ENCODE measurements around the gene TXNDC16.

Gene TXNDC16

GRCh38 chr14:52443506-52443905 is 108.8 kb downstream of the TXNDC16 start:
- no peak for DNase-seq

GRCh38 chr14:52442602-52443001 is 109.7 kb downstream of the TXNDC16 start:
- no peak for DNase-seq

- no peak for DNase-seq
Measured at GRCh38 chr14:52442166-52442565, 110.1 kb downstream of the TXNDC16 start.

GRCh38 chr14:52439476-52439875 is 112.8 kb downstream of the TXNDC16 start:
- DNase-seq: no peak

DNA sequence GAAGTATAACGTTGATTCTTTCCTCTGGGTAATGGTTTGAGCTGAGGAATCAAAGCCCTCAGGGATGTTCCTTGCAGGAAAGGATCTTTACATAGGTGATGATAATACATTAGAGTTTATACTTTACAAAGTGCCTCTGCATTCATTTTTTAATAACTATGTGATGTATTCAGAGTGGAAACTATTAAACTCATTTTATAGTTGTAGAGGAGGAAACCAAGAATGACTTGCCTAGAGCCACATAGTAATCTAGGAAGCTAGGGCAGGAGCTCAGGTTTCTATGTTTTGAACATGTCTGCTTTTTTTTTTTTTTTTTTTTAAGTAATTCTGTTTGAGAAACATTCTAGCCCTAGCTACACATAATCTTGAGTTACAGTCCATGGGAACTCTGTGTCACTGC is 117.3 kb downstream of the TXNDC16 start:
- no peak for DNase-seq

DNA sequence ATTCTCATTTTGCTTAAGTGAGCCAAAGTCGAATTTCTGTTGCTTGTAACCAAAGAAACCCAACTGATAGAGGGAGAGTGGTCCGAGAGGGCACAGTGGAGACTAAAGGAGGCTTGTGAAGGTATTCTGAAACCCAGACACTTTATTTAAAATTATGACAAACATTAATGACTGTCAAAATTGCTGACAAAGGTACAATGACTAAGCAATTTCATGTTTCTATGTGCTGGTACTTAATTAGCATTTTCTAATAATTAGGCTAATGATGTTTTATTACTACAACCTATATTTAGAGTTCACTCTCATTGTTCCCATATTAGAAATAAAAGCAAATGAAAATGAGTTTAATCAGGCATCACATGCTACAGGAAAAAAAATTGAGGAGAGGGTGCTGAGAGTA is 121.8 kb downstream of the TXNDC16 start:
- no peak for DNase-seq

- DNase-seq: no peak
Measured at GRCh38 chr14:52429451-52429850, 122.9 kb downstream of the TXNDC16 start.

- DNase-seq: no peak
Measured at GRCh38 chr14:52427460-52427859, 124.8 kb downstream of the TXNDC16 start.

DNA sequence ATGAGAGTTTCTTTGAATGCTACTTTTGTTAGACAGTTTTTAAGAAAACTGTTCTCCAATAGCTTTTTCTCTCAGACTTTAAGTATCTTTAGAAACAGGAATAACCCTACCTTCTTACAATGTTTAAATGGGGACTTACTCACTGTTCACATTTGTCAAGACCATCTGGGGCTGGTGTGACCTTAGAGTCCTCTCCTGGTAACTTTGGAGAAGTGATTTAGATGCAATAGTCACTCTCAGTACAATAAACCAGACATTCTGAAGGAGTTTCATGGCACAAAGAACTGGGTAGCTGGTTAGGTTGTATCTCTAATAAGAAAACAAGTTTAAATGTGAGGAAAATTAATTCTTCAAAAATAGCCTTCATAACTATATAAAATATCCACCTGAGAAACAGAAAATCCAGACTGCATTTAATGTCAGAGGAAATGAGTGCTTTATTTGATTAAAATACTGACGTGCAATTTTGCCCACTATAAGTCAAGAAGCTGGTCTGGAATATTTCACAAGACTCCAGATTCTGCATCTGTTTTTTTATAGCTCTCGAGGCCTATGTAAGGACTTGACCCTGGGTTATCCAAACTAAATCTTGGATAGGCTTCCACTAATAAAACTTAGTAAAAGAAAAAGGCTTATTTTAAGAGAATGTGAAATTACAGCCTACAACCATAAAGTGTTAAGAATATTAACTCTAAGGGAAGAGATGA is 129.5 kb downstream of the TXNDC16 start:
- DNase-seq: no peak

- DNase-seq: no peak
Measured at GRCh38 chr14:52417139-52417538, 135.2 kb downstream of the TXNDC16 start.

- no peak for DNase-seq
Measured at GRCh38 chr14:52413729-52414408, 138.4 kb downstream of the TXNDC16 start.

- DNase-seq: no peak
Measured at GRCh38 chr14:52412426-52412825, 139.9 kb downstream of the TXNDC16 start.

GRCh38 chr14:52405314-52405713 is 147.0 kb downstream of the TXNDC16 start:
- no peak for DNase-seq

- no peak for DNase-seq
Measured at GRCh38 chr14:52402812-52403526, 149.3 kb downstream of the TXNDC16 start.

DNA sequence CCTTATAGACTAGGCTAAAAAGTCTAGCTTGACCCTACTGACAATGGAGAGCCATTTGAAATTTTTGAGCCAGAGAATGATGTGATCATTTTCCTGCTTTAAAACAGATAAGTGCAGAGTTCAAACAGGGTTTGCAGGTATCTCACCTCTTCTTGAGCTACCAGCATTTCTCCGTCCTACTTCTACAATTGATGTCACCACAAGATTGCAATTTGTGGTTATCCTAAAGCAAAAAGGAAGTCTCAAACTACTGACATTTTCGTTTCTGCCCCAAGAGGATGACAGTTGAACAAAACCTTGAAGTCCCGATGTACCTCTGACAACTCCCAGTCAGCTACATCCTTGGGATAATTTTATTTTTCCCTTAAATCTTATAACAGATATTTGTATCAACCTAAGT is 151.5 kb downstream of the TXNDC16 start:
- DNase-seq: no peak

GRCh38 chr14:52399921-52400595 is 152.2 kb downstream of the TXNDC16 start:
- no peak for DNase-seq

DNA sequence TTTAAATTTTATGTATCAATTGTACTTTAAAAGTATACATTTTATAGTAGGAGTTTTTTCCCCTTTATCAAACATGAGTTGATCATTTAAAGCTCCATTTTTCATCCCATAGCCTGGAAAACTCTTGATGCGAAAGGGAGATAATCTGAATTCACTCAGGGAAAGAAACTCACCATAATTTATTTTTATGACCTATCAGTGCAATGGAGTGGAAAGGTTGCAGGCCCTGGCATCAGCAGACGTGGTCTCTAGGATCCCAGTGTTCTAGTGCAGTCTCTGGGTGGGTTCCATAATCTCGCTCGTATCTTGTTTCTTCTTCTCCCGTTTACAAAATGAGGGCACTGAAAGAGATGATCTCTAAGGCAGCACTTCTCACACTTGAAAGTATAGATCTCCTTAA is 153.2 kb downstream of the TXNDC16 start:
- DNase-seq: no peak

GRCh38 chr14:52397844-52398243 is 154.5 kb downstream of the TXNDC16 start:
- DNase-seq: no peak

DNA sequence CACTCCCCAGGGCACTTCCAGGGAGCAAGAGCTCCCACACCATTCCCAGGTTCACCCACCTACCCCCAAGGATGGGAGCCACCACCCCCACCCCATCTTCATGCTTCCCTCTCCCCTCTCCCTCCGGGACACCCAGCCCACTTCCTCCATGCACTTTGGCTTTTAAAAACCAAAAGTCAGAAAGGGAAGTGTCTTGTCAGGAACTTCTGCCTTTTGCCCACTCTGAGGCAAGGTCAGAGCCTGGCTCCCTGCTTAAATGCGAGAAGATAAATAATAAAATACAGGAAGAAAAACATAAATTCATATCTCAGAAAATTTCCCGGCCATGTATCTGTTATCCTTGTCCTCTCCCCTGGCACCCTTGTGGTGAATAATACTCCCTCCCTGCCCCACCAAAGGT is 156.6 kb downstream of the TXNDC16 start:
- DNase-seq: no peak

DNA sequence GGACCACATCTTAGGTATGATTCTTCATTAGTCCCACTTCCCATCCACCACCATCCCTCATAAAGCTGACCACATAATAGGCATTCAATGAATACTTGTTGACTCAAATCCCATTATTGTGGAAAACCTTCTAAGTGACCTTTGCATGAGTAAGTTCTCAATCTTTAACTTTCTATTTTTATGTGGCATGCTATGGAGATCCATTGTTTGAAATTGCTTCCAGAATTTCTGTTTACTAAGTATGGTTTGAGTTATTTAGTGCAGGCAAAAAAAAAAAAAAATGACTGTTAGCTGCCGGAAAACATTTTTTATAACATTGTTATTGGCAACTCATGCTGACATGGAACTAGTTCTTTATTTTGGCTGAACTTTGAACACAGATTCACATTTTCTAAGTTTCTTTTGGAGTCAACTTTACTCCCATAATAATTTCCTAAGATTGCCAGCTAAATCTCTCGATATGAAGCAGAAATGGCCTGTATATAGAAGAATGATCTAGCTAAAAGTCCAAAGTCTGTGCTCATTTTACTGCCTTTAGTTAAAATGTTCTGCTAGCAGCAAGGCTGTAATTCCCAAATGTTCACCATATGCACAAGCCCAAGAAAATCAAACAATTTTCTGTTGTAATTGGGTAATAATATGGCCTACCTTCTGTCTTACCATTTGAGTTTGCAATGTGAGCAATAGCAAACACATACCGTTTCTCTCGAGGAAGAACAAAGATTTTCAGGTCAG is 160.3 kb downstream of the TXNDC16 start:
- no peak for DNase-seq
